IMR-90 (cell line): ENCODE results near the gene TMEM62. TPM values are rescaled to one million over a fixed set of nuclear protein-coding genes. Genes with fewer than 3 reads are reported as not detected.

Experiments
- ATAC-seq: fragments of 200-7000 bp; cut with Tn5 transposase; 2 replicates; pipeline ENCODE4 v1.9.1; 2020; ENCODE audit warnings: low read depth, mild to moderate bottlenecking, moderate library complexity
- BruUV-seq: library from RNA; stranded (reverse); fragments of 400-500 nt; replicated peaks from 2 replicates; lab custom pipeline; 2021; lab: Mats Ljungman, UMichigan
- CTCF ChIA-PET: fragments of 300-600 bp; formaldehyde crosslinking; extraction: SDS; loops from one replicate; lab custom pipeline; 2021; ENCODE audit warnings: antibody characterized with exemption; lab: Yijun Ruan, JAX
- POLR2A ChIA-PET: fragments of 300-600 bp; sonication (Branson Sonifier 250); formaldehyde crosslinking; loops from one replicate; lab custom pipeline; 2022; ENCODE audit warnings: antibody characterized with exemption; ENCODE audit not compliant: unreplicated experiment; lab: Charles Lee
- DNase-seq: peaks from one replicate; pipeline ENCODE4 v3.0.0; 2013
- H2AFZ ChIP-seq: replicated peaks from 2 replicates; pipeline ENCODE3; 2013; ENCODE audit warnings: low read length, mild to moderate bottlenecking; ENCODE audit not compliant: poor library complexity
- H2AK5ac ChIP-seq: 2 replicates; pipeline ENCODE4 v1.6.1; 2013; ENCODE audit warnings: low read depth, low read length, inconsistent platforms
- H2AK9ac ChIP-seq: replicated peaks from 2 replicates; pipeline ENCODE3; 2013; ENCODE audit warnings: mild to moderate bottlenecking, low read depth, low read length, moderate library complexity; ENCODE audit not compliant: poor library complexity
- H2BK120ac ChIP-seq: 2 replicates; pipeline ENCODE4 v1.6.1; 2013; ENCODE audit warnings: low read depth, low read length, inconsistent platforms
- H2BK15ac ChIP-seq: 3 replicates; pipeline ENCODE4 v1.6.1; 2013; ENCODE audit warnings: low read depth, low read length, inconsistent platforms
- H2BK20ac ChIP-seq: 2 replicates; pipeline ENCODE4 v1.6.1; 2013; ENCODE audit warnings: low read depth, mild to moderate bottlenecking, inconsistent platforms, low read length, moderate library complexity
- H2BK5ac ChIP-seq: 2 replicates; pipeline ENCODE4 v1.6.1; 2013; ENCODE audit warnings: mild to moderate bottlenecking, low read depth, low read length, inconsistent platforms; ENCODE audit not compliant: poor library complexity, severe bottlenecking
- H3K14ac ChIP-seq: replicated peaks from 2 replicates; pipeline ENCODE4 v1.6.1; 2013; ENCODE audit warnings: low read depth, low read length, inconsistent platforms
- H3K18ac ChIP-seq: 2 replicates; pipeline ENCODE4 v1.6.1; 2013; ENCODE audit warnings: low read depth, low read length, control low read depth
- H3K23ac ChIP-seq: 2 replicates; pipeline ENCODE4 v1.6.1; 2013; ENCODE audit warnings: low read depth, low read length, inconsistent platforms
- H3K27ac ChIP-seq: 2 replicates; pipeline ENCODE4 v1.5.1; 2013; ENCODE audit warnings: mild to moderate bottlenecking, control low read depth, low read length; ENCODE audit not compliant: insufficient read depth
- H3K27me3 ChIP-seq: 2 replicates; pipeline ENCODE4 v1.6.1; 2013; ENCODE audit warnings: low read length; ENCODE audit not compliant: control insufficient read depth, insufficient read depth
- H3K36me3 ChIP-seq: 2 replicates; pipeline ENCODE4 v1.6.1; 2013; ENCODE audit warnings: low read length, mixed read lengths; ENCODE audit not compliant: control insufficient read depth, insufficient read depth
- H3K4ac ChIP-seq: 2 replicates; pipeline ENCODE4 v1.6.1; 2013; ENCODE audit warnings: low read depth, low read length, inconsistent platforms
- H3K4me1 ChIP-seq: 2 replicates; pipeline ENCODE4 v1.6.1; 2013; ENCODE audit warnings: low read length, mixed read lengths; ENCODE audit not compliant: control insufficient read depth, insufficient read depth
- H3K4me2 ChIP-seq: 2 replicates; pipeline ENCODE4 v1.6.1; 2013; ENCODE audit warnings: low read depth, mild to moderate bottlenecking, control low read depth, low read length, moderate library complexity
- H3K4me3 ChIP-seq: 2 replicates; pipeline ENCODE4 v1.5.1; 2013; ENCODE audit warnings: low read depth, mild to moderate bottlenecking, control low read depth, low read length, moderate library complexity; ENCODE audit not compliant: insufficient read depth
- H3K56ac ChIP-seq: 2 replicates; pipeline ENCODE4 v1.6.1; 2013; ENCODE audit warnings: low read length, inconsistent platforms; ENCODE audit not compliant: insufficient read depth; ENCODE audit errors: extremely low read depth
- H3K79me1 ChIP-seq, 2 experiments: 2 replicates each; pipeline ENCODE4 v1.6.1; 2013; ENCODE audit warnings: low read length in 2 of 2, inconsistent platforms in 1 of 2, low read depth in 1 of 2
- H3K9ac ChIP-seq: 2 replicates; pipeline ENCODE4 v1.6.1; 2013; ENCODE audit warnings: low read depth, low read length, control low read depth
- H3K9me1 ChIP-seq: 2 replicates; pipeline ENCODE4 v1.6.1; 2013; ENCODE audit warnings: low read length, inconsistent platforms; ENCODE audit not compliant: insufficient read depth
- H3K9me3 ChIP-seq: 2 replicates; pipeline ENCODE4 v1.6.1; 2013; ENCODE audit warnings: low read length; ENCODE audit not compliant: control insufficient read depth, insufficient read depth
- H4K20me1 ChIP-seq: 2 replicates; pipeline ENCODE4 v1.6.1; 2013; ENCODE audit warnings: low read length, inconsistent platforms; ENCODE audit not compliant: insufficient read depth
- H4K5ac ChIP-seq: 2 replicates; pipeline ENCODE4 v1.6.1; 2013; ENCODE audit warnings: mild to moderate bottlenecking, low read depth, low read length, control low read depth
- H4K8ac ChIP-seq, 2 experiments: 2 replicates each; pipeline ENCODE4 v1.6.1; 2013; ENCODE audit warnings: low read depth in 2 of 2, low read length in 2 of 2, control low read depth in 1 of 2, inconsistent platforms in 1 of 2
- H4K91ac ChIP-seq: 2 replicates; pipeline ENCODE4 v1.6.1; 2013; ENCODE audit warnings: low read depth, low read length, inconsistent platforms; ENCODE audit not compliant: insufficient read depth
- BHLHE40 ChIP-seq: fragments of 150-350 bp; IDR thresholded peaks from 2 replicates; pipeline ENCODE4 v1.6.1; 2016; ENCODE audit warnings: mild to moderate bottlenecking, low read depth, low read length
- CEBPB ChIP-seq: IDR thresholded peaks from 2 replicates; pipeline ENCODE4 v1.6.1; 2012; ENCODE audit warnings: low read depth, low read length, improper control_type of control experiment
- CHD1 ChIP-seq: IDR thresholded peaks from 2 replicates; pipeline ENCODE4 v1.6.1; 2012; ENCODE audit warnings: low read depth, low read length, improper control_type of control experiment
- FOS ChIP-seq: fragments of 150-350 bp; IDR thresholded peaks from 2 replicates; pipeline ENCODE4 v1.6.1; 2016; ENCODE audit warnings: low read depth, low read length
- MAFK ChIP-seq: IDR thresholded peaks from 2 replicates; pipeline ENCODE4 v1.6.1; 2012; ENCODE audit warnings: low read depth, low read length, improper control_type of control experiment
- MAZ ChIP-seq: IDR thresholded peaks from 2 replicates; pipeline ENCODE4 v1.6.1; 2012; ENCODE audit warnings: low read depth, mild to moderate bottlenecking, low read length, improper control_type of control experiment, moderate library complexity, borderline replicate concordance
- MXI1 ChIP-seq: IDR thresholded peaks from 2 replicates; pipeline ENCODE4 v1.6.1; 2012; ENCODE audit warnings: low read depth, mild to moderate bottlenecking, low read length, moderate library complexity, borderline replicate concordance
- NFE2L2 ChIP-seq: fragments of 150-350 bp; IDR thresholded peaks from 2 replicates; pipeline ENCODE4 v1.6.1; 2016; ENCODE audit warnings: low read depth, mild to moderate bottlenecking, low read length
- POLR2A ChIP-seq: IDR thresholded peaks from 2 replicates; pipeline ENCODE4 v1.6.1; 2012; ENCODE audit warnings: mild to moderate bottlenecking, low read depth, low read length
- RAD21 ChIP-seq: IDR thresholded peaks from 2 replicates; pipeline ENCODE4 v1.6.1; 2012; ENCODE audit warnings: low read length, improper control_type of control experiment
- RCOR1 ChIP-seq: IDR thresholded peaks from 2 replicates; pipeline ENCODE4 v1.6.1; 2012; ENCODE audit warnings: mild to moderate bottlenecking, low read length, improper control_type of control experiment; ENCODE audit not compliant: insufficient replicate concordance
- RFX5 ChIP-seq: IDR thresholded peaks from 2 replicates; pipeline ENCODE4 v1.8.0; 2012; ENCODE audit warnings: low read depth, mild to moderate bottlenecking, low read length, moderate library complexity
- SMC3 ChIP-seq: fragments of 150-350 bp; IDR thresholded peaks from 2 replicates; pipeline ENCODE4 v1.6.1; 2016; ENCODE audit warnings: low read depth, mild to moderate bottlenecking, antibody characterized with exemption, low read length, moderate library complexity
- WGBS, 2 experiments: methylation state at CpG; one replicate each; pipeline versions ENCODE4 v1.1.5 to v1.1.7; 2013; ENCODE audit warnings: missing lambda C conversion rate in 2 of 2; ENCODE audit not compliant: insufficient read length in 1 of 2; ENCODE audit errors: extremely low coverage in 2 of 2; 5-methylcytosine and 5-hydroxymethylcytosine counted together
- dilution Hi-C: fragments of 300-500 bp; cut with HindIII; formaldehyde crosslinking; loops from one replicate; pipeline ENCODE4 v1.14.3; 2018; ENCODE audit warnings: low sequenced_read_pairs; ENCODE audit not compliant: unreplicated experiment
- in situ Hi-C: fragments of 300-500 bp; cut with MboI; formaldehyde crosslinking; loops from 3 replicates; pipeline ENCODE4 v1.14.3; 2019; ENCODE audit warnings: low sequenced_read_pairs, inconsistent platforms, mixed read lengths
- intact Hi-C: fragments of 100-400 bp; cut with micrococcal nuclease; formaldehyde crosslinking; loops from 2 replicates; pipeline ENCODE4 v1.10.0; 2022
- polyA plus RNA-seq, 3 experiments: library from polyadenylated mRNA; depleted of rRNA; stranded (reverse); fragments of >200 nt; gene quantifications; 2 replicates each; pipeline ENCODE4 v1.2.3, GENCODE V29; 2012; ENCODE audit warnings: low replicate concordance in 1 of 3
- total RNA-seq: library from RNA; depleted of rRNA; stranded (reverse); fragments of >200 nt; gene quantifications from 2 replicates; pipeline ENCODE4 v1.2.3, GENCODE V29; 2012
- TF ChIP-seq, protein P1 (sequence below): fragments of 150-350 bp; IDR thresholded peaks from 2 replicates; pipeline ENCODE4 v1.6.1; 2017; ENCODE audit warnings: mild to moderate bottlenecking, antibody characterized with exemption, low read length, low read depth
- TF ChIP-seq, protein P2 (sequence below): conservative IDR thresholded peaks from 2 replicates; pipeline ENCODE4 v1.5.1; 2012; ENCODE audit warnings: mild to moderate bottlenecking, low read depth, low read length, improper control_type of control experiment
- TF ChIP-seq, protein P3 (sequence below): fragments of 150-350 bp; IDR thresholded peaks from 2 replicates; pipeline ENCODE4 v1.6.1; 2016; ENCODE audit warnings: low read depth, mild to moderate bottlenecking, low read length, moderate library complexity, borderline replicate concordance

Gene TMEM62
- total and polyA plus RNA-seq, 2 of the 4 experiments (the other 2 are of a cell fraction) = 3.7 to 5.6 TPM

DNA sequence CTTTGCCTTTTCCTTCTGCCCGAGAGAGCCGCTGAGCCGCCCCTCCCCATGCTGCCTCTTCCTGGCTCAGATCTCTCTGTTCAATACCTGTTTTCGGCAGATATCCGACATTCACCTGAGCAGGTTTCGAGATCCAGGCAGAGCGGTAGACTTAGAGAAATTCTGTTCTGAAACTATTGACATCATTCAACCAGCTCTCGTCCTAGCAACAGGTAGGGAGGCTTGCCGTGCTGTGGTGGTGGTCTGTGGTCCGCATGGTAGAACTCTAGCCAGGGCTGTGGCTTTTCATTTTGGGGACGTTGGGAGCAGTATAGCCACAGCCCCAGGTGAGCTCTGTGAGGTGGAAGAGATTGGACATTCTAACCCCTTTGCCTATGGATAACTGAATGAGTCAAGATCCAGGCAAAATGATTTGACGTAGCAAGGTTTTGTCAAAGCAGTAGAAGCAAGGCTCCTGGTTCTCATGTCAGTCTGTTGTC is 810 bp downstream of the TMEM62 start:
- Histone ChIP-seq H2AK9ac (peak overlapping the region; percentile 98), H3K4ac (peak overlapping the region; percentile 67), H2BK120ac (no peak overlapping the region), H3K27ac (peak overlapping the region; percentile 18; the same call in 1 of the 2 replicates), H3K56ac (no peak overlapping the region; the same call in 1 of the 2 replicates), H3K14ac (peak overlapping the region; percentile 42), H3K9me3 (no peaks in the 10 kb centered on the region), H4K91ac (peak overlapping the region; percentile 54), H3K27me3 (no peaks in the 10 kb centered on the region), H3K9me1 (peaks cover 2% of the 10 kb centered on the region; the same call in 1 of the 2 replicates), H3K18ac (no peak overlapping the region), H4K5ac (peak overlapping the region; percentile 85), H3K23ac (peak overlapping the region; percentile 55), H3K4me2 (peak overlapping the region; percentile 96), H2BK5ac (no peak overlapping the region), H4K8ac (peak overlapping the region; percentile 87 to 88), H2BK20ac (no peak overlapping the region), H4K20me1 (no peaks in the 10 kb centered on the region), H3K4me1 (peaks cover 8% of the 10 kb centered on the region), H3K9ac (peak overlapping the region; percentile 73), H3K4me3 (peak overlapping the region; percentile 87), H2BK15ac (no peak overlapping the region), H3K79me1 (peaks cover 12 to 23% of the 10 kb centered on the region in 2 experiments), H3K36me3 (peaks cover 8% of the 10 kb centered on the region), H2AFZ (peak overlapping the region; percentile 99), H2AK5ac (peak overlapping the region; percentile 35)
- WGBS, 2 experiments = 15% methylated on average over 5 of the region's 12 CpGs; no CpG with 5 or more reads in 1 of the 2 experiments
- TF ChIP-seq MXI1 = no peak
- TF ChIP-seq, protein P1, sequence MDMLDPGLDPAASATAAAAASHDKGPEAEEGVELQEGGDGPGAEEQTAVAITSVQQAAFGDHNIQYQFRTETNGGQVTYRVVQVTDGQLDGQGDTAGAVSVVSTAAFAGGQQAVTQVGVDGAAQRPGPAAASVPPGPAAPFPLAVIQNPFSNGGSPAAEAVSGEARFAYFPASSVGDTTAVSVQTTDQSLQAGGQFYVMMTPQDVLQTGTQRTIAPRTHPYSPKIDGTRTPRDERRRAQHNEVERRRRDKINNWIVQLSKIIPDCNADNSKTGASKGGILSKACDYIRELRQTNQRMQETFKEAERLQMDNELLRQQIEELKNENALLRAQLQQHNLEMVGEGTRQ = no peak
- TF ChIP-seq MAZ = no peak
- TF ChIP-seq RCOR1 = no peak
- no peak for TF ChIP-seq RFX5
- TF ChIP-seq CHD1 = no peak
- TF ChIP-seq, protein P2, sequence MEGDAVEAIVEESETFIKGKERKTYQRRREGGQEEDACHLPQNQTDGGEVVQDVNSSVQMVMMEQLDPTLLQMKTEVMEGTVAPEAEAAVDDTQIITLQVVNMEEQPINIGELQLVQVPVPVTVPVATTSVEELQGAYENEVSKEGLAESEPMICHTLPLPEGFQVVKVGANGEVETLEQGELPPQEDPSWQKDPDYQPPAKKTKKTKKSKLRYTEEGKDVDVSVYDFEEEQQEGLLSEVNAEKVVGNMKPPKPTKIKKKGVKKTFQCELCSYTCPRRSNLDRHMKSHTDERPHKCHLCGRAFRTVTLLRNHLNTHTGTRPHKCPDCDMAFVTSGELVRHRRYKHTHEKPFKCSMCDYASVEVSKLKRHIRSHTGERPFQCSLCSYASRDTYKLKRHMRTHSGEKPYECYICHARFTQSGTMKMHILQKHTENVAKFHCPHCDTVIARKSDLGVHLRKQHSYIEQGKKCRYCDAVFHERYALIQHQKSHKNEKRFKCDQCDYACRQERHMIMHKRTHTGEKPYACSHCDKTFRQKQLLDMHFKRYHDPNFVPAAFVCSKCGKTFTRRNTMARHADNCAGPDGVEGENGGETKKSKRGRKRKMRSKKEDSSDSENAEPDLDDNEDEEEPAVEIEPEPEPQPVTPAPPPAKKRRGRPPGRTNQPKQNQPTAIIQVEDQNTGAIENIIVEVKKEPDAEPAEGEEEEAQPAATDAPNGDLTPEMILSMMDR = no peak
- TF ChIP-seq CEBPB = no peak
- no peak for TF ChIP-seq RAD21
- TF ChIP-seq MAFK = no peak
- TF ChIP-seq BHLHE40 = no peak
- no peak for TF ChIP-seq POLR2A
- TF ChIP-seq SMC3 = no peak
- TF ChIP-seq, protein P3, sequence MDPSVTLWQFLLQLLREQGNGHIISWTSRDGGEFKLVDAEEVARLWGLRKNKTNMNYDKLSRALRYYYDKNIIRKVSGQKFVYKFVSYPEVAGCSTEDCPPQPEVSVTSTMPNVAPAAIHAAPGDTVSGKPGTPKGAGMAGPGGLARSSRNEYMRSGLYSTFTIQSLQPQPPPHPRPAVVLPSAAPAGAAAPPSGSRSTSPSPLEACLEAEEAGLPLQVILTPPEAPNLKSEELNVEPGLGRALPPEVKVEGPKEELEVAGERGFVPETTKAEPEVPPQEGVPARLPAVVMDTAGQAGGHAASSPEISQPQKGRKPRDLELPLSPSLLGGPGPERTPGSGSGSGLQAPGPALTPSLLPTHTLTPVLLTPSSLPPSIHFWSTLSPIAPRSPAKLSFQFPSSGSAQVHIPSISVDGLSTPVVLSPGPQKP = no peak
- TF ChIP-seq FOS = no peak
- no peak for TF ChIP-seq NFE2L2
- no TSS peak for BruUV-seq
- POLR2A ChIA-PET = no interaction called here
- CTCF ChIA-PET = no interaction called here
- no peak for ATAC-seq
- DNase-seq = no peak
- in situ Hi-C loops = no loop called here
- dilution Hi-C loops = no loop called here
- intact Hi-C loops = no loop called here
